Uterus (tissue), 4 donors: ENCODE data around the gene LYRM9. TPM values are rescaled to one million over a fixed set of nuclear protein-coding genes. Genes with fewer than 3 reads are reported as not detected.

Experiments
- DNase-seq, 2 donors: peaks; one replicate each; pipeline ENCODE4 v3.0.0-alpha.2; 2019 to 2020
- H3K27ac ChIP-seq, 2 donors: fragments of 200-600 bp; sonication (generic); 1 replicate in 1 of 2; 2 replicates in 1 of 2; pipeline ENCODE4 v1.5.1; 2016 to 2018
- H3K27me3 ChIP-seq, 2 donors: fragments of 200-600 bp; sonication (generic); one replicate each; pipeline ENCODE4 v1.5.1; 2018 to 2019; ENCODE audit warnings: control low read depth in 1 of 2
- H3K36me3 ChIP-seq, 2 donors: fragments of 200-600 bp; sonication (generic); one replicate each; pipeline ENCODE4 v1.5.1; 2019; ENCODE audit warnings: control low read depth in 1 of 2
- H3K4me1 ChIP-seq, 2 donors: fragments of 200-600 bp; sonication (generic); one replicate each; pipeline ENCODE4 v1.5.1; 2018 to 2019; ENCODE audit warnings: control low read depth in 1 of 2
- H3K4me3 ChIP-seq, 2 donors: fragments of 200-600 bp; sonication (generic); 1 replicate in 1 of 2; 2 replicates in 1 of 2; pipeline ENCODE4 v1.5.1; 2018 to 2019; ENCODE audit warnings: mild to moderate bottlenecking in 1 of 2
- H3K9me3 ChIP-seq, 2 donors: fragments of 200-600 bp; sonication (generic); one replicate each; pipeline ENCODE4 v1.5.1; 2019; ENCODE audit warnings: control low read depth in 1 of 2
- CTCF ChIP-seq, 4 experiments: fragments of 200-600 bp in 2 of 4; fragments of 450-650 bp in 2 of 4; sonication (generic) in 2 of 4; IDR thresholded peaks; one replicate each; pipeline ENCODE4 v1.5.1; 2016 to 2019; ENCODE audit warnings: antibody characterized with exemption in 4 of 4, mild to moderate bottlenecking in 2 of 4, moderate library complexity in 1 of 4
- POLR2A ChIP-seq, 2 donors: fragments of 450-650 bp; IDR thresholded peaks; one replicate each; pipeline ENCODE4 v1.6.1; 2016; ENCODE audit warnings: antibody characterized with exemption in 2 of 2, mild to moderate bottlenecking in 1 of 2, moderate library complexity in 1 of 2
- intact Hi-C: fragments of 100-400 bp; cut with DNase I; formaldehyde crosslinking; loops from one replicate; pipeline ENCODE4 v1.15.1; 2023; ENCODE audit warnings: low total_unique reads
- total RNA-seq, 4 donors: library from RNA; depleted of rRNA in 3 of 4; stranded (reverse); fragments of >200 nt in 3 of 4; gene quantifications; one replicate each; pipeline versions ENCODE4 v1.1.0 to v1.2.4, GENCODE V29; 2014 to 2023
- donor health status: DM: yes; HTN: yes; CAD: no.

LYRM9 gene
- total RNA-seq, 4 donors from 2014 or later: 3.3 to 31.4 (median 25.6) TPM

DNA sequence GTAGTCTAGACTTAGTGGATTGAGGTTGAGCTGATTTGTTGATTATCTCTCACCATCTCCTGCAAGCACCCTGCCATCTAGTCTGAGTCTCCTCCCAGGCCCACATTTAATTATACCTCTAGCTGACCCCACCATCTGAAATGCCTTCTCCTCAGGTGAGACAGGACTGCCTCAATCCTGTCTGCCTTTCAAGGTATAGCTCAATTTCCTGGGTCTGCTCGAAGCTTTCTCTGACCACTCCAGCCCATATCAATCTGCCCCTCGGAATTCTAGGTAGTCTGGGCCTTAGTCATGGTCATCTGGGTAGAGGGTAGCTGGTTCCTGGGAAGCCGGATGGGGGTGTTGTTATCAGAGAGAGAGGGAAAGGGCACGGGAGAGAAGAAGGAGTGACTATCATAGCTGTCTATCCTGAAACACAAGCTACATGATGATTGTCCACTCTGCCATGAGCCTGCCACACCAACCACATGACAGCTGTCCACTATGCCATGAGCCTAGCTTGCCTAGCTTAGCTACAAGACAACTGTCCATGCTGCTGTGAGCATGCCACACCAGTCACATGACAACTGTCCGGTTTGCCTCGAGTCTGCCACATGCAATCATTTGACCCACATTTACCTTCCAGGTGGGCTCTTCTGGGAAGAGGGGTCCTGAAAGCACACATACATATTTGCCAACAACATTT, 34.4 kb downstream of the LYRM9 start:
- no peaks in the 10 kb centered on the region for H3K27me3 ChIP-seq
- no peaks in the 10 kb centered on the region for H3K36me3 ChIP-seq
- no peak for DNase-seq
- no peak overlapping the region for H3K4me3 ChIP-seq
- no peak overlapping the region for H3K27ac ChIP-seq
- intact Hi-C loops: no loop called here
- H3K9me3 ChIP-seq: no peaks in the 10 kb centered on the region
- TF ChIP-seq POLR2A (IDR thresholded peaks at IDR 0.05) (no peak), CTCF (IDR thresholded peaks at IDR 0.05) (no peak)
- H3K4me1 ChIP-seq: no peaks in the 10 kb centered on the region

- H3K9me3 ChIP-seq: no peaks in the 10 kb centered on the region
- H3K36me3 ChIP-seq: no peaks in the 10 kb centered on the region
- no peaks in the 10 kb centered on the region for H3K4me1 ChIP-seq
- intact Hi-C loops: no loop called here
- no peak for DNase-seq
- no peak overlapping the region for H3K4me3 ChIP-seq
- TF ChIP-seq CTCF (IDR thresholded peaks at IDR 0.05) (no peak), POLR2A (IDR thresholded peaks at IDR 0.05) (no peak)
- H3K27me3 ChIP-seq: no peaks in the 10 kb centered on the region
- H3K27ac ChIP-seq: no peak overlapping the region
Measured at GRCh38 chr17:27856676-27857432, 36.3 kb downstream of the LYRM9 start.

DNA sequence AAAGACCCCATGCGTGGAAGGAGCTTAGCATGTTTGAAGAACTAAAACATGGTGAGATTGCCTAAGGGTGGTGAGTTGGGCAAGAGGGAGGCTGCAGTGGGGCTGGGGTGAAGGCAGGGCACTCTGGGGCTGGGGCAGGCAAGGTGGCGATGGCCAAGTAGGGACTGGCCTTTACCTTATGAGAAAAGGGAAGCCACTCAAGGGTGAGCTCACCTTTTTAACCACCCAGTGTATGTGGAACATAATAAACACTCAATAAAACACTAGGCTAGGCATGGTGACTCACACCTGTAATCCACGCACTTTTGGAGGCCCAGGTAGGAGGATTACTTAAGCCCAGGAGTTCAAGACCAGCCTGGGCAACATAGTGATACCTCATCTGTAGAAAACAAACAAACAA, 37.7 kb downstream of the LYRM9 start:
- H3K27ac ChIP-seq: no peak overlapping the region
- no peaks in the 10 kb centered on the region for H3K36me3 ChIP-seq
- no peaks in the 10 kb centered on the region for H3K4me1 ChIP-seq
- no peaks in the 10 kb centered on the region for H3K27me3 ChIP-seq
- TF ChIP-seq CTCF (IDR thresholded peaks at IDR 0.05): no peak
- no peak for TF ChIP-seq POLR2A (IDR thresholded peaks at IDR 0.05)
- H3K9me3 ChIP-seq: no peaks in the 10 kb centered on the region
- intact Hi-C loops: no loop called here
- no peak overlapping the region for H3K4me3 ChIP-seq
- no peak for DNase-seq

- intact Hi-C loops: no loop called here
- H3K4me3 ChIP-seq: no peak overlapping the region
- TF ChIP-seq POLR2A (IDR thresholded peaks at IDR 0.05) (no peak), CTCF (IDR thresholded peaks at IDR 0.05) (no peak)
Measured at GRCh38 chr17:27854163-27854562, 39.0 kb downstream of the LYRM9 start.

GRCh38 chr17:27853091-27853490, 40.1 kb downstream of the LYRM9 start:
- Histone ChIP-seq H3K4me1 (no peaks in the 10 kb centered on the region), H3K27me3 (no peaks in the 10 kb centered on the region), H3K9me3 (no peaks in the 10 kb centered on the region), H3K4me3 (no peak overlapping the region), H3K36me3 (no peaks in the 10 kb centered on the region), H3K27ac (no peak overlapping the region)
- intact Hi-C loops: no loop called here
- DNase-seq: no peak
- TF ChIP-seq POLR2A (IDR thresholded peaks at IDR 0.05) (no peak), CTCF (IDR thresholded peaks at IDR 0.05) (no peak)

More at GRCh38 chr17:27854163-27854562, 39.0 kb downstream of the LYRM9 start:
- DNase-seq: no peak
- no peaks in the 10 kb centered on the region for H3K27me3 ChIP-seq
- no peak overlapping the region for H3K27ac ChIP-seq
- no peaks in the 10 kb centered on the region for H3K4me1 ChIP-seq
- no peaks in the 10 kb centered on the region for H3K36me3 ChIP-seq
- no peaks in the 10 kb centered on the region for H3K9me3 ChIP-seq
